Activated naive CD8-positive, alpha-beta T cell treated with anti-CD3 and anti-CD28 coated beads, Interleukin-2, amount 10 ng/mL, durations not matched to agents 7 days and 5 days (primary cell): ENCODE measurements around the gene RYR3. TPM values are rescaled to one million over a fixed set of nuclear protein-coding genes. Genes with fewer than 3 reads are reported as not detected.

Experiments
- ATAC-seq: fragments of 150-1000 bp; cut with Tn5 transposase; one replicate; pipeline ENCODE4 v1.10.0; 2021; ENCODE audit warnings: low read depth, moderate library complexity
- POLR2A ChIA-PET: fragments of 350-600 bp; sonication (Branson Sonifier 250); formaldehyde crosslinking; loops from one replicate; lab custom pipeline; 2021; ENCODE audit warnings: antibody characterized with exemption; lab: Charles Lee
- DNase-seq: peaks from one replicate; pipeline ENCODE4 v3.0.0; 2021
- H3K27ac Mint-ChIP-seq: one replicate; pipeline ENCODE4 v1.8.0; 2022; ENCODE audit warnings: mild to moderate bottlenecking, mixed read lengths
- H3K27me3 Mint-ChIP-seq: one replicate; pipeline ENCODE4 v1.8.0; 2022; ENCODE audit warnings: mild to moderate bottlenecking, moderate library complexity, mixed read lengths
- H3K36me3 Mint-ChIP-seq: one replicate; pipeline ENCODE4 v1.8.0; 2021; ENCODE audit warnings: mild to moderate bottlenecking, mixed read lengths
- H3K4me1 Mint-ChIP-seq: one replicate; pipeline ENCODE4 v1.8.0; 2021; ENCODE audit warnings: mixed read lengths
- H3K4me3 Mint-ChIP-seq: one replicate; pipeline ENCODE4 v1.8.0; 2022; ENCODE audit warnings: mild to moderate bottlenecking, moderate library complexity, mixed read lengths
- H3K9me3 Mint-ChIP-seq: one replicate; pipeline ENCODE4 v1.8.0; 2021; ENCODE audit warnings: mixed read lengths
- total RNA-seq, 2 experiments: library from RNA; stranded (reverse); gene quantifications; one replicate each; pipeline ENCODE4 v1.2.3, GENCODE V29; 2021

RYR3 gene
- not detected for total RNA-seq

- Mint-ChIP-seq H3K4me1 (no peaks in the 10 kb centered on the region), H3K27ac (no peak within 1 kb of the TSS), H3K27me3 (peaks cover 36% of the 10 kb centered on the region), H3K4me3 (no peak within 1 kb of the TSS), H3K9me3 (no peaks in the 10 kb centered on the region), H3K36me3 (no peaks in the 10 kb centered on the region)
- DNase-seq: no peak
- no peak for ATAC-seq
- POLR2A ChIA-PET: no interaction called here
Measured at GRCh38 chr15:33310481-33311311, at the start of gene RYR3. TSS of gene RYR3 (plus strand) at chr15:33310967. CDS start at chr15:33311046, 79 bp downstream.

- POLR2A ChIA-PET: no interaction called here
- Mint-ChIP-seq H3K9me3 (no peaks in the 10 kb centered on the region), H3K36me3 (no peaks in the 10 kb centered on the region), H3K4me1 (no peaks in the 10 kb centered on the region), H3K27ac (no peak overlapping the region), H3K4me3 (no peak overlapping the region), H3K27me3 (no peaks in the 10 kb centered on the region)
- DNase-seq: no peak
- ATAC-seq: no peak
Measured at GRCh38 chr15:33262306-33262705, 48.5 kb upstream of the RYR3 start.

- peaks cover 19% of the 10 kb centered on the region for H3K27me3 Mint-ChIP-seq
Measured at GRCh38 chr15:33277689-33278088, 33.1 kb upstream of the RYR3 start.

GRCh38 chr15:33278816-33279612, 31.8 kb upstream of the RYR3 start:
- H3K4me3 Mint-ChIP-seq: no peak overlapping the region
- ATAC-seq (no peak), DNase-seq (no peak)
- H3K9me3 Mint-ChIP-seq: no peaks in the 10 kb centered on the region
- H3K36me3 Mint-ChIP-seq: no peaks in the 10 kb centered on the region
- H3K4me1 Mint-ChIP-seq: no peaks in the 10 kb centered on the region
- POLR2A ChIA-PET: no interaction called here
- peaks cover 10% of the 10 kb centered on the region for H3K27me3 Mint-ChIP-seq
- no peak overlapping the region for H3K27ac Mint-ChIP-seq

More at GRCh38 chr15:33277689-33278088, 33.1 kb upstream of the RYR3 start:
- Mint-ChIP-seq H3K36me3 (no peaks in the 10 kb centered on the region), H3K4me3 (no peak overlapping the region), H3K9me3 (no peaks in the 10 kb centered on the region), H3K27ac (no peak overlapping the region), H3K4me1 (no peaks in the 10 kb centered on the region)
- DNase-seq (no peak), ATAC-seq (no peak)
- POLR2A ChIA-PET: no interaction called here

DNA sequence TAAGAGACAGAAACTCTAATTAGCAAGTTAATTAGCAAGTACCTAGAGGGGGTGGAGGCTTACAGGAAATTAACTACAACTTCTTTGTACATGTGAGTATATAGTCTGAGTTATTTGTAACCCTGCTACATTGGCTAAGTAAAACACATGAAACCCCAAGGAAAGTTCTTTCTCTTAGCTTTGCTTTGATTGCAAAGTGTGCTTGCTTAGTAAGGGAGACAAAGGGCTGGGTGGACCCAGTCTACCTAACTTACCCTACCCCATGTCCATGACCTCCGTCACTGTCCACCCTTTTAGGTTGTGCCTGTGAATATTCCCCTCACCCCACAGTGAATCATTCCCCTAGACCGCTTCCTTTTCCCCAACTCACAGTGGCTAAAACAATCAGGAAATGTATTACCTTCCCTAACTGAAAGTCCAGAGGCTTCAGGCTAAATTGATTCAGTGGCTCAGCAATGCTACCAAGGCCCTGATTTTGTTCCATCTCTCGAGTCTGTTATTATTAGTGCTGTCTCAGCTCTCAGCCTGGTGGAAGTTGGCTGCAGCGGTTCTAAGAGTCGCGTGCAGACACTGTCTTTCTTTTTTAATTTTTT, 31.1 kb upstream of the RYR3 start:
- POLR2A ChIA-PET: no interaction called here
- Mint-ChIP-seq H3K4me1 (no peaks in the 10 kb centered on the region), H3K27me3 (peaks cover 10% of the 10 kb centered on the region), H3K9me3 (no peaks in the 10 kb centered on the region), H3K27ac (no peak overlapping the region), H3K36me3 (no peaks in the 10 kb centered on the region), H3K4me3 (no peak overlapping the region)
- DNase-seq: no peak
- ATAC-seq: no peak

DNA sequence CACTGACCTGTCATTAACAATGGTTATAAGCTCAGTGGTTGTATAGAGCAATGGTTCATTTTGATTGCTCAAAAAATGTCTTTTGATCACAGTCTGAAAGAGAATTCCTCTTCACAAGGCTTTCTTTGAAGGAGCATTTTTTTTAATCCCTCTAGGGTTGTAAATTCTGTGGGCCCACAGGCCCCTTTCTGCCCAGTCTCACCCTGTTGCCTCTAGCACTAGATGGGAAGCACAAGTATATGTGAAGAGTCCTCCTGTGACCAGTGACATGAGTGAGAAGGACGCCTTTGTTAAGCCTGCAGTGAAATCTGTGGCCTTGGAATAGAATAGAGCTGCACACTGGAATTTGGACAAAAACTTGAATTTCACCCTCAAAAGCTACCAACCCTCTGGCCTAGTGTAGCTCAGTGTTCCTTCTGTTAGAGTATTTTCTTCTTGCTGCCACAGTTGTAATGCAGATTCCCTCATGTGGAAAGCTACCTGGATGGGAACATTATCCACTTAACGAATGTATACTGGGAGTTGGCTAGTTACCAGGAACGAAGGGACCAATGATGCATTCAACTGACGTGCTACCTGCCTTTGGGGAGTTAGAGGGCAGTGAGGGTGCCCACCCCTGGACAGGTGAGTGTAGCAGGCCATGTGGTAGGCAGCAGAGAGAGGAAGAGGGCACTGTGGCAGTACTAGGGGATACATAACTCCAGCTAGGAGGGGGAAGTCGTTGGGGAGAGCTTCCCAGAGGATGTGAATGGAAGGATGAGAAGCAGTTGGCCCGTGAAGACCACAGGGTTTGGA, 28.3 kb upstream of the RYR3 start:
- ATAC-seq (no peak), DNase-seq (no peak)
- H3K27ac Mint-ChIP-seq: no peak overlapping the region
- no peak overlapping the region for H3K4me3 Mint-ChIP-seq
- no peaks in the 10 kb centered on the region for H3K4me1 Mint-ChIP-seq
- no peaks in the 10 kb centered on the region for H3K36me3 Mint-ChIP-seq
- peaks cover 4% of the 10 kb centered on the region for H3K27me3 Mint-ChIP-seq
- POLR2A ChIA-PET: no interaction called here
- no peaks in the 10 kb centered on the region for H3K9me3 Mint-ChIP-seq

DNA sequence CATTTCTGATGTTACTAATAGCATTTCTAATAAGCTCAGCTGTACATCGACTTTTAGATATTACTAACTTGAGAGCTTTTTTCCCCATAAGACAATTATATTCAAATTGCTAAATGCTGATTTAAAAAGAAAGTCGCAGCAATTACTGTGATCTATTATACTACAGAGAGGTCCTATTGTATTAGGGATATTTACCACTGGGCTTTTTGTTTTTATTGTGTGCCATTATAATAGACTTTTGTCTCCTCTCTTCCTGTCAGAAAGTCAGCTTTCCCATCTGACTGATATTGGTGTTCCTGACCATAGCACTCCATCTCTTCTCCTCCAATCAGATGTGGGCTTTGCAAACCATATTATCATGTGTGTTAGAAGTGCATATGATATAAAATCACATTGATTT, 27.2 kb upstream of the RYR3 start:
- POLR2A ChIA-PET: no interaction called here
- Mint-ChIP-seq H3K27me3 (peaks cover 4% of the 10 kb centered on the region), H3K27ac (no peak overlapping the region), H3K36me3 (no peaks in the 10 kb centered on the region), H3K9me3 (no peaks in the 10 kb centered on the region), H3K4me1 (no peaks in the 10 kb centered on the region), H3K4me3 (no peak overlapping the region)
- DNase-seq (no peak), ATAC-seq (no peak)

DNA sequence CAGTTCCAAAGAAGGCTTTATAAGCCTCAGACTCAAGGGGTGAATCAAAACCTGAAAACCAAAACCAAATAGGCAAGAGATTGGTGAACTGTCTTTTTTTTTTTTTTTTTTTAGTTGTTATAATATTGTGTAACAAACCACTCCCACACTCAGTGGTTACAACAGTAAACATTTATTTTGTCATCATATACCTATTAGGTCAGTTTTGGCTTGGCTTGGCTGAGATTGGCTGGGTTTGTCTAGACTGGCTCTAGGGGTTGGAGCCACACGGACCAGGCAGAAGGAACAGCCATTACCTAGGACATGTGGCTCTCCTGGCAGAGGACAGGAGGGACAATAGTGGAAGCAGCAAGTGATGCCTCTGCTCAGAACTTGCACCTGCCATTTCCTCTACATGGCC, 26.4 kb upstream of the RYR3 start:
- Mint-ChIP-seq H3K27ac (no peak overlapping the region), H3K4me1 (no peaks in the 10 kb centered on the region), H3K4me3 (no peak overlapping the region), H3K9me3 (peaks cover 2% of the 10 kb centered on the region), H3K27me3 (peaks cover 4% of the 10 kb centered on the region), H3K36me3 (no peaks in the 10 kb centered on the region)
- POLR2A ChIA-PET: no interaction called here
- ATAC-seq: no peak
- DNase-seq: no peak

- Mint-ChIP-seq H3K4me1 (no peaks in the 10 kb centered on the region), H3K27me3 (no peaks in the 10 kb centered on the region), H3K27ac (no peak overlapping the region), H3K4me3 (no peak overlapping the region), H3K9me3 (peaks cover 2% of the 10 kb centered on the region), H3K36me3 (no peaks in the 10 kb centered on the region)
- ATAC-seq: no peak
- POLR2A ChIA-PET: no interaction called here
- DNase-seq: no peak
Measured at GRCh38 chr15:33292717-33293307, 18.0 kb upstream of the RYR3 start.

- Mint-ChIP-seq H3K27ac (no peak overlapping the region), H3K4me1 (no peaks in the 10 kb centered on the region), H3K4me3 (no peak overlapping the region), H3K36me3 (no peaks in the 10 kb centered on the region), H3K27me3 (no peaks in the 10 kb centered on the region), H3K9me3 (peaks cover 1% of the 10 kb centered on the region)
- DNase-seq (no peak), ATAC-seq (no peak)
- POLR2A ChIA-PET: no interaction called here
Measured at GRCh38 chr15:33293713-33294334, 16.9 kb upstream of the RYR3 start.

DNA sequence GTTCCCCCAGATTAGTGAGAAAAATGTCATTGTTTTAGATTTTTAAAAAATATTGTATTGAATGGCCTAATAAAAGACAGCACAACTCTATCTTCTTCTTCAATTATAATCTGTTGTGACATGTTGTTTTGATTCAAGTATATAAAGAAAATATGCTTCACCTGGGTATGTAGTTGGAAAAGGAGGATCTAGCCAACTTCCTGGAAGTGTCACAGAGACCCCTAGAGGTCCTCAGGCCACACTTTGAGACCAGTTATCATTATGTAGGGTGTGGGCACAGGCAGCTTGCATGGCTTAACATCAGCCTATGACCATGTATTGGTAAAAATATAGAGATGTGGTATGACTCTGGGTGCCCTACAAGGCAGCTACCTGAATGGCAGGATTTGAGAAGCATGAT, 14.7 kb upstream of the RYR3 start:
- H3K9me3 Mint-ChIP-seq: no peaks in the 10 kb centered on the region
- no peaks in the 10 kb centered on the region for H3K27me3 Mint-ChIP-seq
- no peak overlapping the region for H3K4me3 Mint-ChIP-seq
- no peak for DNase-seq
- no peaks in the 10 kb centered on the region for H3K36me3 Mint-ChIP-seq
- POLR2A ChIA-PET: no interaction called here
- H3K4me1 Mint-ChIP-seq: no peaks in the 10 kb centered on the region
- no peak overlapping the region for H3K27ac Mint-ChIP-seq
- no peak for ATAC-seq

GRCh38 chr15:33296856-33297255, 13.9 kb upstream of the RYR3 start:
- Mint-ChIP-seq H3K36me3 (no peaks in the 10 kb centered on the region), H3K9me3 (no peaks in the 10 kb centered on the region), H3K4me3 (no peak overlapping the region), H3K27ac (no peak overlapping the region), H3K4me1 (no peaks in the 10 kb centered on the region), H3K27me3 (no peaks in the 10 kb centered on the region)
- ATAC-seq (no peak), DNase-seq (no peak)
- POLR2A ChIA-PET: no interaction called here
